K562 (cell line): Measurements from ENCODE around the gene XPOT. TPM values are rescaled to one million over a fixed set of nuclear protein-coding genes. Genes with fewer than 3 reads are reported as not detected.

ENCODE experiments used
- ARID4B ChIP-seq: sonication (generic); formaldehyde crosslinking; IDR thresholded peaks from 2 replicates; pipeline ENCODE4 v1.8.0; 2022; ENCODE audit warnings: mild to moderate bottlenecking, missing genetic modification reagents
- ASH1L ChIP-seq: fragments of 450-650 bp; IDR thresholded peaks from 2 replicates; pipeline ENCODE4 v1.6.1; 2018; ENCODE audit warnings: borderline replicate concordance, mild to moderate bottlenecking, low read depth; ENCODE audit not compliant: partially characterized antibody
- CBFA2T2 ChIP-seq: fragments of 450-650 bp; conservative IDR thresholded peaks from 2 replicates; pipeline ENCODE4 v1.6.1; 2017; ENCODE audit warnings: mild to moderate bottlenecking
- E2F1 ChIP-seq: sonication (generic); formaldehyde crosslinking; IDR thresholded peaks from 2 replicates; pipeline ENCODE4 v1.8.1; 2023; ENCODE audit warnings: mild to moderate bottlenecking, missing genetic modification reagents, moderate library complexity
- E2F3 ChIP-seq: fragments of 250-450 bp; sonication (Bioruptor Pico); IDR thresholded peaks from 2 replicates; pipeline ENCODE4 v1.4.0; 2020; ENCODE audit warnings: mild to moderate bottlenecking
- E2F4 ChIP-seq: sonication (generic); formaldehyde crosslinking; IDR thresholded peaks from 2 replicates; pipeline ENCODE4 v1.8.0; 2022; ENCODE audit warnings: mild to moderate bottlenecking, low read depth, missing genetic modification reagents
- ELF2 ChIP-seq: fragments of 250-450 bp; sonication (Bioruptor Pico); IDR thresholded peaks from 2 replicates; pipeline ENCODE4 v1.5.0; 2021; ENCODE audit warnings: mild to moderate bottlenecking
- GATAD2A ChIP-seq: fragments of 450-650 bp; IDR thresholded peaks from 2 replicates; pipeline ENCODE4 v1.6.1; 2017
- HNRNPUL1 ChIP-seq: fragments of 200-400 bp; formaldehyde crosslinking; IDR thresholded peaks from 2 replicates; pipeline ENCODE4 v1.6.1; 2017; ENCODE audit warnings: low read length
- KAT2B ChIP-seq: IDR thresholded peaks from one replicate; pipeline ENCODE4 v1.6.1; 2012; ENCODE audit warnings: low read depth, mild to moderate bottlenecking, control low read depth, inconsistent platforms, low read length, moderate library complexity
- MBD1 ChIP-seq: fragments of 250-450 bp; sonication (Bioruptor Pico); IDR thresholded peaks from 2 replicates; pipeline ENCODE4 v1.8.0; 2022; ENCODE audit warnings: inconsistent platforms
- MITF ChIP-seq: IDR thresholded peaks from 2 replicates; pipeline ENCODE4 v1.6.1; 2014; ENCODE audit warnings: antibody characterized with exemption
- NR2F6 ChIP-seq: fragments of 450-650 bp; formaldehyde crosslinking; IDR thresholded peaks from 2 replicates; pipeline ENCODE4 v1.4.0; 2020; ENCODE audit warnings: mild to moderate bottlenecking
- PHF8 ChIP-seq: fragments of 200-600 bp; sonication (generic); IDR thresholded peaks from 2 replicates; pipeline ENCODE4 v1.6.1; 2012; ENCODE audit warnings: mixed run types, mild to moderate bottlenecking, inconsistent platforms, low read length, moderate library complexity, borderline replicate concordance
- POLR2G ChIP-seq: fragments of 200-400 bp; formaldehyde crosslinking; IDR thresholded peaks from 2 replicates; pipeline ENCODE4 v1.6.1; 2017; ENCODE audit warnings: low read depth, mild to moderate bottlenecking, antibody characterized with exemption, low read length, moderate library complexity
- POU5F1 ChIP-seq: fragments of 150-350 bp; IDR thresholded peaks from 2 replicates; pipeline ENCODE4 v1.6.1; 2014; ENCODE audit warnings: borderline replicate concordance, low read length, low read depth, mild to moderate bottlenecking; ENCODE audit not compliant: partially characterized antibody
- SRSF1 ChIP-seq: fragments of 200-400 bp; formaldehyde crosslinking; IDR thresholded peaks from 2 replicates; pipeline ENCODE4 v1.6.1; 2017; ENCODE audit warnings: mild to moderate bottlenecking, low read depth, low read length, moderate library complexity
- ZEB2 ChIP-seq: fragments of 450-650 bp; IDR thresholded peaks from 2 replicates; pipeline ENCODE4 v1.6.1; 2016
- polyA plus RNA-seq, 8 experiments: library from polyadenylated mRNA; depleted of rRNA in 4 of 8; stranded (reverse) in 5 of 8; unstranded in 3 of 8; fragments of >200 nt; fragmentation: Nextera tagmentation in 2 of 8; fragmentation: Illumina TruSeq in 1 of 8; extraction: Ambion mirVana in 2 of 8; extraction: Trizol in 1 of 8; gene quantifications; 2 replicates each; pipeline versions ENCODE4 v1.2.1 to v1.2.3, GENCODE V29; 2011 to 2014; ENCODE audit warnings: inconsistent platforms in 1 of 8, missing spikeins in 1 of 8
- total RNA-seq, 7 experiments: library from RNA; depleted of rRNA in 6 of 7; stranded (reverse); fragments of >200 nt in 6 of 7; fragmentation: Illumina TruSeq in 2 of 7; extraction: Trizol in 2 of 7; gene quantifications; 2 replicates each; pipeline versions ENCODE4 v1.2.1 to v1.2.3, GENCODE V29; 2011 to 2021; ENCODE audit warnings: low replicate concordance in 1 of 7

XPOT gene
- total and polyA plus RNA-seq, 9 of the 15 experiments (the other 6 are each of a cell fraction or from before 2014, with no cell fraction given) = 26.2 to 192 (median 102) TPM

GRCh38 chr12:64403707-64404469 lies at the start of gene XPOT (continued):
- TF ChIP-seq ASH1L (no peak), KAT2B (no peak), MITF (no peak), SRSF1 (no peak), E2F3 (no peak), E2F1 (no peak), E2F4 (CRISPR knock-in tag) (no peak), POU5F1 (no peak), GATAD2A (no peak), PHF8 (peak; percentile 58; the same call in 1 of the 2 replicates), NR2F6 (CRISPR knock-in tag) (no peak), POLR2G (no peak), ELF2 (CRISPR knock-in tag) (peak; percentile 76), ARID4B (CRISPR knock-in tag) (0 out of 2 replicates have a peak, but pooled peaks have one; percentile 12), MBD1 (CRISPR knock-in tag) (no peak), CBFA2T2 (no peak), ZEB2 (no peak), HNRNPUL1 (no peak)
